Osteocyte (in vitro differentiated cells): ENCODE data around the gene TCF7L1. TPM values are rescaled to one million over a fixed set of nuclear protein-coding genes. Genes with fewer than 3 reads are reported as not detected.
A peak's percentile ranks its signal among the peaks of the same experiment; 100 is the strongest.

ENCODE experiments used
- DNase-seq: peaks from one replicate; pipeline ENCODE4 v3.0.0; 2021; ENCODE audit warnings: mixed read lengths; ENCODE audit not compliant: unreplicated experiment; ENCODE audit errors: extremely low spot score
- H3K27ac Mint-ChIP-seq: one replicate; pipeline ENCODE4 v1.8.0; 2021; ENCODE audit warnings: mild to moderate bottlenecking, mixed read lengths; ENCODE audit not compliant: unreplicated experiment
- H3K27me3 Mint-ChIP-seq: one replicate; pipeline ENCODE4 v1.8.0; 2021; ENCODE audit warnings: mixed read lengths; ENCODE audit not compliant: unreplicated experiment
- H3K36me3 Mint-ChIP-seq: one replicate; pipeline ENCODE4 v1.8.0; 2021; ENCODE audit warnings: mixed read lengths; ENCODE audit not compliant: unreplicated experiment
- H3K4me1 Mint-ChIP-seq: one replicate; pipeline ENCODE4 v1.8.0; 2021; ENCODE audit warnings: mixed read lengths; ENCODE audit not compliant: unreplicated experiment
- H3K4me3 Mint-ChIP-seq: one replicate; pipeline ENCODE4 v1.8.0; 2021; ENCODE audit warnings: mild to moderate bottlenecking, moderate library complexity, mixed read lengths; ENCODE audit not compliant: unreplicated experiment
- H3K9me3 Mint-ChIP-seq: one replicate; pipeline ENCODE4 v1.8.0; 2021; ENCODE audit warnings: mixed read lengths; ENCODE audit not compliant: unreplicated experiment
- CTCF ChIP-seq: fragments of 200-600 bp; sonication (generic); IDR thresholded peaks from 2 replicates; pipeline ENCODE4 v1.5.0; 2021; ENCODE audit warnings: antibody characterized with exemption, mild to moderate bottlenecking, moderate library complexity
- total RNA-seq: library from RNA; stranded (reverse); gene quantifications from 2 replicates; pipeline ENCODE4 v1.2.1, GENCODE V29; 2021

TCF7L1 gene
- total RNA-seq, 1 donor from 2014 or later: 31.8 TPM

GRCh38 chr2:85216927-85217326, 83.7 kb downstream of the TCF7L1 start:
- peaks cover 55% of the 10 kb centered on the region for H3K4me1 Mint-ChIP-seq
- no peaks in the 10 kb centered on the region for H3K27me3 Mint-ChIP-seq

GRCh38 chr2:85221067-85221691, 88.0 kb downstream of the TCF7L1 start:
- H3K27me3 Mint-ChIP-seq: no peaks in the 10 kb centered on the region
- no peak for DNase-seq
- H3K4me1 Mint-ChIP-seq: peaks cover 20% of the 10 kb centered on the region
- no peak overlapping the region for H3K27ac Mint-ChIP-seq
- no peak overlapping the region for H3K4me3 Mint-ChIP-seq
- H3K36me3 Mint-ChIP-seq: peaks cover 5% of the 10 kb centered on the region
- no peak for TF ChIP-seq CTCF
- H3K9me3 Mint-ChIP-seq: no peaks in the 10 kb centered on the region

More at GRCh38 chr2:85216927-85217326, 83.7 kb downstream of the TCF7L1 start:
- Mint-ChIP-seq H3K4me3 (no peak overlapping the region), H3K9me3 (no peaks in the 10 kb centered on the region), H3K27ac (peak overlapping the region; percentile 100), H3K36me3 (peaks cover 5% of the 10 kb centered on the region)
- no peak for DNase-seq
- no peak for TF ChIP-seq CTCF

- H3K4me1 Mint-ChIP-seq: peaks cover 7% of the 10 kb centered on the region
- no peak for DNase-seq
- no peaks in the 10 kb centered on the region for H3K9me3 Mint-ChIP-seq
- no peaks in the 10 kb centered on the region for H3K27me3 Mint-ChIP-seq
- no peak overlapping the region for H3K27ac Mint-ChIP-seq
- no peak for TF ChIP-seq CTCF
- no peak overlapping the region for H3K4me3 Mint-ChIP-seq
- peaks cover 5% of the 10 kb centered on the region for H3K36me3 Mint-ChIP-seq
Measured at GRCh38 chr2:85222792-85223191, 89.6 kb downstream of the TCF7L1 start.

GRCh38 chr2:85226783-85227182, 93.6 kb downstream of the TCF7L1 start:
- Mint-ChIP-seq H3K4me3 (no peak overlapping the region), H3K9me3 (no peaks in the 10 kb centered on the region), H3K27me3 (no peaks in the 10 kb centered on the region), H3K27ac (no peak overlapping the region), H3K36me3 (peaks cover 3% of the 10 kb centered on the region), H3K4me1 (peaks cover 11% of the 10 kb centered on the region)
- no peak for TF ChIP-seq CTCF
- no peak for DNase-seq

- DNase-seq: no peak
- no peaks in the 10 kb centered on the region for H3K9me3 Mint-ChIP-seq
- no peak for TF ChIP-seq CTCF
- H3K4me1 Mint-ChIP-seq: peaks cover 17% of the 10 kb centered on the region
- no peak overlapping the region for H3K27ac Mint-ChIP-seq
- peaks cover 7% of the 10 kb centered on the region for H3K36me3 Mint-ChIP-seq
- no peak overlapping the region for H3K4me3 Mint-ChIP-seq
- H3K27me3 Mint-ChIP-seq: no peaks in the 10 kb centered on the region
Measured at GRCh38 chr2:85230679-85231467, 97.7 kb downstream of the TCF7L1 start.
